Astrocyte of the cerebellum (primary cell): ENCODE results near the gene NR1H3.
A peak's percentile ranks its signal among the peaks of the same experiment; 100 is the strongest.

ENCODE experiments used
- DNase-seq: peaks from one replicate; pipeline ENCODE4 v3.0.0-alpha.2; 2011; ENCODE audit warnings: low read depth
- H3K4me3 ChIP-seq: 2 replicates; pipeline ENCODE4 v1.5.1; 2011; ENCODE audit warnings: mild to moderate bottlenecking, low read depth, low read length, moderate library complexity
- in situ Hi-C: cut with HindIII; loops from 2 replicates; pipeline ENCODE4 v1.10.0; 2017; ENCODE audit warnings: low sequenced_read_pairs
- TF ChIP-seq, protein P1 (sequence below): IDR thresholded peaks from 2 replicates; pipeline ENCODE4 v1.5.1; 2012; ENCODE audit warnings: low read length, low read depth, moderate library complexity, mild to moderate bottlenecking; ENCODE audit errors: missing control alignments

The NR1H3 gene

DNA sequence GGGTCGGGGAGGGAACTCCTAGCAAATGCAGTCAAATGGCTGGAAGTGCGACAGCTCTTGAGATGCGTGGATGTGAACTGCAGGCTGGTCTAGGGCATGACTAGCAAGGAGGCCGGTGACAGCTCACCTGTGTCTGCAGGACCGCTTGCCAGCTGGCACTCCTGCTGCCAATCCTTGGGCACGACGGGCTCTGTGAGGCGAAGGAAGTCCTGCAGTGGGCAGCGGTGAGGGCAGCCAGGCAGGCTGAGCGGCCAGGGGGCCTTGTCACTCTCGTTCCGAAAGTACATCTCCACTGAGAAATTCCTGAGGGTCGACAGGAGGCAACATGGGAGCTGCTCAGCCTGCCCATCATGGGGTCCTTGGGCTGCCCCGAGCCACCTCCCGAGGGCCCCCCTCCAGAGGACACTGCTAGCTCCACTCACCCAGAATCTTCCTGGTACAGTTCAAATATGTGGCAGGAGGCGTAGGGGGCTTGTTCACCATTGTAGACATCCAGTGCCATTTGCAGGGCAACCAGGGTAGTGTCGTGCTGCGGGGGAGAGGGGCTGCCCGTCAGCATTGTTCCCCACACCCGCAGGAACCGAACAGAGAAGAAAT, 15.1 kb upstream of the NR1H3 start:
- no peak for DNase-seq
- in situ Hi-C loops = no loop called here
- TF ChIP-seq, protein P1, sequence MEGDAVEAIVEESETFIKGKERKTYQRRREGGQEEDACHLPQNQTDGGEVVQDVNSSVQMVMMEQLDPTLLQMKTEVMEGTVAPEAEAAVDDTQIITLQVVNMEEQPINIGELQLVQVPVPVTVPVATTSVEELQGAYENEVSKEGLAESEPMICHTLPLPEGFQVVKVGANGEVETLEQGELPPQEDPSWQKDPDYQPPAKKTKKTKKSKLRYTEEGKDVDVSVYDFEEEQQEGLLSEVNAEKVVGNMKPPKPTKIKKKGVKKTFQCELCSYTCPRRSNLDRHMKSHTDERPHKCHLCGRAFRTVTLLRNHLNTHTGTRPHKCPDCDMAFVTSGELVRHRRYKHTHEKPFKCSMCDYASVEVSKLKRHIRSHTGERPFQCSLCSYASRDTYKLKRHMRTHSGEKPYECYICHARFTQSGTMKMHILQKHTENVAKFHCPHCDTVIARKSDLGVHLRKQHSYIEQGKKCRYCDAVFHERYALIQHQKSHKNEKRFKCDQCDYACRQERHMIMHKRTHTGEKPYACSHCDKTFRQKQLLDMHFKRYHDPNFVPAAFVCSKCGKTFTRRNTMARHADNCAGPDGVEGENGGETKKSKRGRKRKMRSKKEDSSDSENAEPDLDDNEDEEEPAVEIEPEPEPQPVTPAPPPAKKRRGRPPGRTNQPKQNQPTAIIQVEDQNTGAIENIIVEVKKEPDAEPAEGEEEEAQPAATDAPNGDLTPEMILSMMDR = no peak
- no peak overlapping the region for H3K4me3 ChIP-seq

DNA sequence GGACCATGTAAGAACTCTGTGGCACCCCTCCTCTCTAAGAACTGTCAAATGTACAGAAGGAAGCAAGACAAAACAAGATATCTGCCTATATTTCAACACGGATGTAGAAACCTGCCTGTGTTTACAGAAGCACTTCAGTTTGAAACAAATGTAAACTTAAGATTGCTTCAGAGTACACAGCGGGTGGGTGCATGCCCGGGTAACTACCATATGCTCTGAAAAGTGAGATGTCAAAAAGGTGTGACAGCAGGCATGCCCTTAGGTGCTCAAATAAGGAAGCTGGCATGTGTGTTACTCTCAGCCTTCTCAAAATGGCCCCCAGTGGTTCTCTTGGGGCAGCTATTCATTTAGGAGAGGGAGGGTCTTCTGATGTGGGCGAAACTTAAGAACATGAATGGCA, 14.3 kb upstream of the NR1H3 start:
- TF ChIP-seq, protein P1 = no peak
- no peak overlapping the region for H3K4me3 ChIP-seq
- no peak for DNase-seq
- in situ Hi-C loops = no loop called here

DNA sequence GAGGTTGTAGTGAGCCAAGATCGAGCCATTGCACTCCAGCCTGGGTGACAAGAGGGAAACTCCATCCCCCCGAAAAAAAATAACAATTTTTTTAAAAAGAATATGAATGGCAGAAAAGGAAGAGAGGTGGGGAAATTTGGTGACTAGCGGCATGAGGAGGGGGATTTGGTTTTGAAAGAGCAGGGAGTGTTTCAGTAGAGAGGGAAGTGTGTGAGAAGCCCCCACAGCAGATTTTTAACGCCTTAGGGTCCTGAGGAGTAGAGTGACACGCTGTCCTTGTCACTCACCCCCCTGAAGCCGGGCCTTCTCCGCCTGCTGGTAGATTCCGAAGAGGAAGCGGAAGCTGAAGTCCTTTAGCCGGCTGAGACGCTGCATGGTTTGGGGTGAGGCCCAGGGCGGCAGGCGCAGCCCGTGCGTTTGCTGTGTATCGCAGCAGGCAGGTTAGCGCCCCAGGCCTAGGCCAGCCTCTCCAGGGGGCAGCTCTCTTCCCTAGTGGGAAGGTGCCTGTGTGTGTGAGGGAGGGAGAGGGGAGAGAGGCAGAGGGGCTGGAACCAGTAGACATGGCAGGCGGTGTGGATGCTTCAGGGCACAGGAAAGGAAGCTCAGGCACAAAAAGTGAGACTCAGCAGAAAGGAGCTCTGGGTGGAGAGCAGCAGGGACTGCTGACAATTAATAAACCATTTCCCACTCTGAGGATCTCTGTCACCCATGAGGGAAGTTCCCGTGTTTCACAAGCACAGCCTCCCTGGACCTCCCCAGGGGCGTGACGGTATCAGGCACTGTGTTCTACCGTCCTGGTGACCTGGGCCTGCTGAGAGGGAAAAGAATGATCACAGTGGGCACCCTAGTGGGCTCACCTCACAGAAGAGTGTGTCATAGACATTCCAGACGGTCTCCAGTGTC, 13.1 kb upstream of the NR1H3 start:
- H3K4me3 ChIP-seq = no peak overlapping the region
- TF ChIP-seq, protein P1 = no peak
- no peak for DNase-seq
- in situ Hi-C loops = no loop called here

DNA sequence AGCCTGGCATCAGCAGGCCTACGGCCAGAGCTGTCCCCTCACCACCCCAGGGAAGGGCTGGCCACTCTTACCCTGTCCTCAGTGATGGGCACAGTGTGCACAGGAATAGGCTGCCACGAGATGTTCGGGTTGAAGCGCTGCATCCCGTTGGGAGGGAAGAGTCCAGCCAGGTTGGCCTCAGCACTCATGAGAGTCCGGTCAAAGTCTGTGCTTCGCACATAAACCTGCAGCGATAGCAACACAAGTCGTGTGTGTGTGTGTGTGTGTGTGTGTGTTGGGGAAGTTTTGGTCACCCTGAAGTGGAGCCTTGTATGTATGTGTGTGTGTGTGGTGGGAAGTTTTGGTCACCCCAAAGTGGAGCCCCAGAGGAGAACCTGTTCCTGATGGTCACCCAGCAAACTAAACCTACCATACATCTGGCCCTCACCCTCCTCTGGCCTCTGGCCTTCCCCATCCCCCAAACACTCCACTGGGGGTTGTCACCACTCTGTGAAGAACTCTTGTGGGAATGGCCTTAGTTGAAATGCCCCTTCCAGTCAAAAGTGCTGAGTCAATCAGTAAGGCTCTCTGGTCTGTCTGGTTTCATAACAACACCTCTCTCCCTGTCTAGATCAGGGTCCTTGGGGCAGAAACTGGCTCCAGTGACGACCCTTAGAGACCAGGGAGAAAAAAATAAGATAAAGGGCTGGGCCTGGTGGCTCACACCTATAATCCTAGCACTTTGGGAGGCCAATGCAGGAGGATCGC, 12.0 kb upstream of the NR1H3 start:
- in situ Hi-C loops = no loop called here
- no peak overlapping the region for H3K4me3 ChIP-seq
- TF ChIP-seq, protein P1 = no peak
- no peak for DNase-seq

DNA sequence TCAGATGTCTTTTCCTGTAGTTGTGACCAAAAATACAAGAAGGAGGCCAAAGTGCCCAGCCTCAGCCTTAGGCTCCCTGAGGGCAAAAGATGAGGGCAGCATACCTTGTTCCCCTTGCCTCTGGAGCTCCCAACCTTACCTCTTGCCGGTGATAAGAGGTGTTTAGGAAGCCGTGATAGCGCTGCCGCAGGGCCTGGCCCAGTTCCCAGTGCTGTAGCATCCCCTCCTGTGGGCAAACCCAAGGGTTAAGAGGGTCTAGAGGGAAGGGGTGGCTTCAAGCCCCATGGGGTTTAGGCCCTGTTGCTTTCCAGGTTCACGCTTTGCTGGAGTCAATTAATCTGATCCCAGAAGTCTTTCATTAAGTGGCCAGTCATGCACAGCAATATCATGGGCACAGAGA, 10.3 kb upstream of the NR1H3 start:
- no peak for DNase-seq
- in situ Hi-C loops = no loop called here
- TF ChIP-seq, protein P1 = no peak
- H3K4me3 ChIP-seq = peak overlapping the region; percentile 83

DNA sequence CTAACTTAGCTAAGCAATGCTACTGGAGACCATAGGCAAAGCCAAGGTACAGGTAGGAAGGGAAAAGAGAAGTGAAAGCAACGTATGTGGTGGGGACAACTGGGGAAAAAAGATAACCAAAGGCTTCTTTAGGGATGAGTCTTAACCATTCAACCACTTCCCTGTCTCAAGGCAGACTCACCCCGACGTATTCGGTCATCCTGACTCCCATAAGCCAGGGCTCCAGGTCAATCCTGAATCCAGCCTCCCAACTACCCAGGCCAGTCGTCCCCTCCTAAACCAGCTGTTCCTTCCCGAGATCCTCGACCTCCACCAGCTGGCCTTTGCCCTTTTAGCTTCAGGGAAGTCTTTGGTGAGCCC, 9.5 kb upstream of the NR1H3 start:
- in situ Hi-C loops = no loop called here
- no peak for DNase-seq
- TF ChIP-seq, protein P1 = no peak
- peak overlapping the region; percentile 83 for H3K4me3 ChIP-seq
